ENCODE results near the gene DLL4.
A peak's percentile ranks its signal among the peaks of the same experiment; 100 is the strongest.
"Not testable (repeated sequence)": the region's sequence is repeated elsewhere in the genome, so short reads cannot be mapped to it uniquely, and the experiment has no call there.

Gene DLL4

DNA sequence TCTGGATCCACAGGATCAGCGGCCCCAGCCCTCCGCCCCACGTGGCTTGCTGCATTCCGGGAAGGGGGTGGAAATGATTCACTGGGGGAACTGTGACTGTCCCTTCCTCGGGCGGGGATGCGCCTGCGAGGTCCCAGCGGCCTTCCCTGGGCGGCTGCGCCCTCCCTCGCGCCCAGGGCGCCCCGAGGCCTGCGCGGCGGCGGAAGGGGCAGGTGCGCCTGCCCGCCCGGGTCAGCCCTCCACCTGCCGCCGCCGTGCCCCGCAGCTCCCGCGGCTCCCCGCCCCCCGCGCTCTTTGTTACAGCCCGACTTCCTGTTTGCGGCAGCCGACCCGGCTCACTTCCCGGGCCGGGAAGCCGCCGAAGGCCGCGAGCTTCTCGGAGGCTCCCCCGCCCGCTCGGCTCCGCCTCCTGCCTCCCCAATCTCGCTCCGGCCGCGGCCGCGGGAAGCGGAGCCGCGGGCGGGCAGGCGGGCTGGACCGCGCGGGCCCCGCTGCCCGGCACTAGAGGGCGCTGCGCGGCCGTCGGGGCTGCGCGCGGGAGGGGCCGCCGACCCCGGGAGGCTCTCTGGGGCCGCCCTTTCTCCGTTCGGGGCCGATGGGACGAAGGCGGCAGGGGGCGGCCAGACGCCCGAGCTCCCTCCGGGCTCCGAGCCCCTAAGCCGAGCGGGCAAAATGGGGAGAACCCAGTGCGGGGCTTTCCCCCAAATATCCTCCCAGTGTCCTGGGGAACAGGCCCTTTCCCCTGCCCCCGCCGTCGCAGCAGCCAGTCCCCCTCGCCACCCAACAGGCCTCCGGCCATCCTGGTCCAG, 12.6 kb downstream of the DLL4 start:
- DNase-seq (ENCODE audit: low read depth), result peak; percentile 46

DNA sequence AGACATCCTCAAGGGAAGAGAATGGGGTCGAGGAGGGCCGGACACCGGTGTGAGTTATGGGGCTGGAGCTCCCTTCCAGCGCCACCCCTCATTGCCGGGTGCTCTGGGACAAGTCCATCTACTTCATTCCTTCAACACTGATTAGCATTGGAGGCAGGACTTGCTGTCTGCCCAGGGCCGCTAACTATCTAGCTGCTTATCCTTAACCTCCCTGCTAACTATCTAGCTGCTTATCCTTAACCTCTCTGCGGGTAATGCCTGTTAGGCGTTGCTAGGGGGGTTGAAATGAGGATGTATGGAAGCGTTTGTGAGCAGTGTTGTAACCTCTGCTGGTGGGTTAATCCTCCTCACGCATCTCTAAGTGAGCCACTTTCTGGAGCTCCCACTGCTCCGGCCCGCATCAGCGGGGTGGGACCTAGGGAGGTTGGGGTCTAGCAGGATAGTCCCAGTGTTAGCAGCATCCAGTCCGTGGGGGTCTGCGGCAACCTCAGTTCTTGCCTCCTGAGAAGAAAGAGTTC, 13.3 kb downstream of the DLL4 start:
- no peak for DNase-seq (ENCODE audit: low read depth)

DNA sequence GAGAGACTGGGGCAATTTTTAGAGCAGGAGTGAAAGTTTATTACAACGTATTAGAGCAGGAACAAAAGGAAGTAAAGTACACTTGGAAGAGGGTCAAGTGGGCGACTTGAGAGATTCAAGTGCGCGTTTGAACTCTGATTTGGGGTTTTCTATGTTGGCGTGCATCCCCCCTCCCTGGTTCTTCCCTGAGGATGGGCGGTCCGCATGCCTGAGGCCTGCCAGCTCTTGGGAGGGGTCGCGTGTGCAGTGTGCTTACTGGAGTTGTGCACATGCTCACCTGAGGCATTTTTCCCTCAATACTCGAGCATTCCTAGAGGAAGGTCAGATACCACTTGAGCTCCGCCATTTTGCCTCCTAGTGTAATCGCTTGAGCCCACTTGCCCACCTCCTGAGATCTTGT, 13.7 kb downstream of the DLL4 start:
- no peak for DNase-seq (ENCODE audit: low read depth)

DNA sequence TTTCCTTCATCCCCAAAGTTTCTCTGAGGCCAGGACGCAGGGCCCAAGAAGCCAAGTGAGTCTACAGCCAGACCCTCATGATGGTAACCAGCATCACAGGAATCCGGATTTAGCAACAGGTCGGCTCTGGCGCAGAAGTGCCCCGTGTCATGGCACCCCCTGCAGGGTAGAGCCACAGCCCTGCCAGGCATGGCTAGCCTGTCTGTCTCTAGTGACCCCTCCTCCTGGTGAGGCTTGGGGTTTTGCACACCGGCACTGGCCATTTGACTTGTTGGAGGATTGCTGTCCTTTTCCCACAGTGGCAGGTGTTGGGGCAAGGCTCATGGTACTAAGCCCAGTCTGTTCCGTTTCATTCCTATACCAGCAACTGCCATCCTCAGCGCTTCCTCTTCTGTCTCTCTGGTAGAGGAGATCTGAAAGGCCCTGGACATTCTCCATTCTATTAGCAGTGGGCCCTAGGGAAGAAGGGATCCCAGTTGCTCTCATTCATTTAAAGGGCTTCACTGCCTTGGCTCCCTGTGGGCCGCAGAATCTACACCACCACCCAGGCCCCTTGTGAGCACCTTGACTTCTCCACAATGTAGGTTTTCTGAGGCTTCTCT, 14.7 kb downstream of the DLL4 start:
- DNase-seq (ENCODE audit: low read depth), result no peak

DNA sequence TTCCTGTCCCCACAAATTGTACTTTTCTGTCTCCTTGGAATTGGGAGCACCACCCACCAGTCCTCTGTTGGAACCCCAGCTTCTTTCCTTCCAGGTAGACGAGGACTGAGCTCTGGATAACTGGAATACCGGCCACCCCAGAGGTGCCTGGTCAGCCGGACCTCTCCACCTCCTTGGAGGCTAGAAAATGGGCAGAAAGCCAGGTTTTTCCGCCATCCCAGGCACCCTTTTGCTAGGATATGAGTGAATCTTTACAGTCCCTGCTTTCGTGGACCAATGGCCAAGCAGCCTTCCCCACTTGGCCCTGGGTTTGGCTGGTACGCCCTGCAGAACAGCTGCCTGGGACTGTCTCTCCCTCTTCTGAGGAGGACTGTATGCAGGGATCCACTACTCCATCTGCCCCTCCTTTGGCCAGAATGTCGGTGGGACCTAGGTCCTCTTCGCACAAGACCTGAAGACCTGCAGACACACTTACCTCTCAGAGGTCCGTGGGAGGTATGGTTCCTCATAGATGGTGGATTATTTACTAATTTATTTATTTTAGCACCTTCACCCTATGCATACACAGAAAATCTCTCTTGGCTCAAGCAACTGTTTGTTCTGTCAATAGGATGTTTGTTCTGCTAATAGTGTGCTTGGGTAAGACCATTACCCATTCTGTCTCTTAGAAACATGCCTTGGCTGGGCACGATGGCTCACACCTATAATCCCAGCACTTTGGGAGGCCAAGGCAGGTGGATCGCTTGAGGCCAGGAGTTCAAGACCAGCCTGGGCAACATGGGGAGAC, 15.6 kb downstream of the DLL4 start:
- DNase-seq (ENCODE audit: low read depth), result no peak

DNA sequence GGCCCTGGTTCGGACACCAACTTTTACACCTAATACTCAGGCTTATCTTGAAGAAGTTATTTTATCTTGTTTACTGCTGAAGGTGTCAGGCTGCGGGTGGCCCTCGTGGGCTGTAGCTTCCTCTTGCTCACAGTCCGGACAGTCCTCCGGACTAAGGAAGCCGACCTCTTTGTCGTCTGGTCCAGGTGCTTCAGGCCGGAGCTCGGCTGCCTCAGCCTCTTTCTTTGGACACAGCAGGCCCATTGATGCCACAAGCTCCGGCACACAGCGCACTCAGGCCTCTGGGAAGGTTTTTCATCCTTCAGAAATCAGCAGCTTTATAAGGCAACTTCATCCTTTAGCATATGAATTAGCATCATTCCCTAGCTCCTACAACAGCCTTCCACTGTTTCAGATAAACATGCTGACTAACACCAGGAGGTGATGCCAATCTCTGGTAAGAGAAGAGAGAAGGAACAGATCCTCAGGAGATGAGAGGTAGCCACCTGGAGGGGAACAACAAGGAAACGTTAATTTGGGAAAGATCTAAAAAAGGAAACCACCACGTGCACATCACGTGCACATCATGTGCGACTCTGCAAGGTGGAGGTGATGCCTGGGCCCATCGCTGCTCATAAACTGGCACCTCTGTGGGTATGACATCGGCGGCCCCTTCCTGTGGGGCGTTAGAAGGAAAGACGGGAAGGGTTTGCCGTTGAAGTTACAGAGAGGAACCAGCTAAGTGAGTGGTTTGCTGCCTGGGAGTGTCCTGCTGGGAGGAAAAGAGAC, 19.8 kb downstream of the DLL4 start:
- DNase-seq (ENCODE audit: low read depth), result no peak

DNA sequence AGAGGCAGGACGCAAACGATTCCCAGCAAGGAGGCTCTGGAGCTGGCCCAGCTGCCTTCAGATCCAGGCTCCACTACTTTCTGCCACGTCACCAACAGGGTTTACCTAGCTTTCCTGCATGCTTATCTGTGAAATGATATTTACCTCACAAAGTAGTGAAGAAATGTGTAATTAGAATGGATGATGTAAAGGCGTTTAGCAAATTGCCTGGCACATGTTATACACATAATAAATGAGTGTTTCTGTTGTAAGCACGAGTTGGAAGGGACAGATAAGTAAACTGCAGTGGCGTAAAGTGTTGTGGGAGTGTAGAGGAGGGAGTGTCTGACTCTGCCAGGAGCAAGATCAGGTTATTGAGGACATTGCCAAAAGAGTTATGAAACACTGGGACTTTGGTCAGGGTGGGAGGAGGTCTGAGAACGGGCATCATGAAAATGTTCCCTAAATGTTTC, 20.6 kb downstream of the DLL4 start:
- no peak for DNase-seq (ENCODE audit: low read depth)

DNA sequence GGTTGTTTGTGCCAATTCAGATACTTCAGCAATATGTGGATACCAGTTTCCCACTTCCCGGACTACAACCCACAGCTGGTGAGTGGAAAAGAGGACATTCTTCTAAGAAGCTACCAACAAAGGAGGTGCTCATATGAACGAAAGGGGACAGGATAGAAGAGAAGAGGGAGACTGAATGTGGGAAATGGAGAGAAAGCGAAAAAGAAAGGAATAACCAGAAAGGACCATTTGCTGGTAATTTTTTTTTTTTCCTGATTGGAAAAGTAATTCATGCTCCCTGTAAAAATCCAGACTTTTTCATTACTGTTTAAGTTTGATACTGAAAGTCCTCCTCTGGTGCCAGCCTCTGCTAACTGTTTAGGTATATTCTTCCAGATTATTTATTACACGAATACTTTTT, 22.6 kb downstream of the DLL4 start:
- no peak for DNase-seq (ENCODE audit: low read depth)

DNA sequence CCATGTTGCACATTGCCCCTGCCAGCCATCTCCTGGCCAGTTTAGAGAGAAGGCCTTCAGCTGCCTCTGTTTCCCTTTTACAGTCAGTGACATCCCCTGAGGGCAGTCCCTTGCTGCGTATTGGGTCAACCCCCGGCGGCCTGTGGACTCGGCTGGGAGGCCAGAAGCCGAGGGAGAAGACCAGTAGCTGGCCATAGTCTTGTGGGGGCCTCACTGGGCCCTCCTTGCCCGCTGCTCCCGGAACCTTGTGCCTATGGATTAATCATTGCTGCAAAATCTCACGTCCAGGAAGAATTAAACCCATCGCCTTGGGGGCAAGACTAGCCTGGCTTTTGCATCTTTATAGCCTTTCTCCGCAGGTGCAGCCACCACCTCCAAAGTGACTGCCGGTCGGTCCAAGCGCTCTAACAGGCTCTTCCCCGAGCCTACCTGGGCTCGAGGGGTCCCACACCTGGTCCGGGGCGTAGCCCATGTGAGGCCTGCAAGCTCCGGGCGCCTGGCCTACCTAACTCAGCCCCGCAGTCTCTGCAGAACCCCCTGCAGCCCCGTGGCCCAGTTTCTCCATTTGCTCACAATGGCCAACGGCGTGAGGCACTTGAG, 23.3 kb downstream of the DLL4 start:
- DNase-seq (ENCODE audit: low read depth), result no peak

DNA sequence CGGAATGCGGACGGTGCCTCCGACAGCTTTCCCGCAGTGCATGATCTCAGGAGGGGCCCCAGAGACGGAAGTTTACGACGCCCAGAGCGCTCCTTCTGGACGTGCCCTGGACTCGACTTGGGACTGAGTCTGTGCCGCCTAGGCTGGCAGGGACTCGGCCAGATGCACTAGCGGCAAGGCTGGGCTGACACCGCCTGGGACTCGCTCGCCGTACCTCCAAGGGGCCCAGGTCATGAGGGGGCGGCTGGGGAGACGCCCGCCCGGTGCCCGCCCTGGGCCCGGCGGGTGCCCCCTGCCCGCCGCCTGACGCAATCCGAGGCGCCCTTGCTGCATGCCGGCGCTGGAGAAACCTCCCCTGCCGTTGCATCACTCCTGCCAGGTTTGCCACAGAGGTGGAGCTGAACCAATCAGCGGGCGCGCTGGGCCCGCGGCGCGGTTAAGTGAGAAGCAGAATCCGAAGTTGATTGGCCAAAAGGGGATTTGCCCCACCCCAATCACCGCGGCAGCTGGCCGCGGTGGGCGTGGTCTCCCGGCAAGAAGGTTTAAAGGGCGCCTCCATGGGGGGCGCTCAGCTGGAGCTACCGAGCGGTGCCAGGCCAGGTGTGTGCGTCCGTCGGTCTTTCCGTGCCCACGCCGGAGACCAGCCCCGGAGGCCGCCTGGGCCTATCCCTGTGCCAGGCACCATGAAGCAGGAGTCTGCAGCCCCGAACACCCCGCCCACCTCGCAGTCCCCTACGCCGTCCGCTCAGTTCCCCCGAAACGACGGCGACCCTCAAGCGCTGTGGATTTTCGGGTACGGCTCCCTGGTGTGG, 24.0 kb downstream of the DLL4 start, which contains the start of gene CHAC1:
CHAC1 (plus strand) TSS at position 571 of the 812 bp plus-strand sequence; CDS start at position 684, 113 bp downstream.
- DNase-seq (ENCODE audit: low read depth), result peak; percentile 74

DNA sequence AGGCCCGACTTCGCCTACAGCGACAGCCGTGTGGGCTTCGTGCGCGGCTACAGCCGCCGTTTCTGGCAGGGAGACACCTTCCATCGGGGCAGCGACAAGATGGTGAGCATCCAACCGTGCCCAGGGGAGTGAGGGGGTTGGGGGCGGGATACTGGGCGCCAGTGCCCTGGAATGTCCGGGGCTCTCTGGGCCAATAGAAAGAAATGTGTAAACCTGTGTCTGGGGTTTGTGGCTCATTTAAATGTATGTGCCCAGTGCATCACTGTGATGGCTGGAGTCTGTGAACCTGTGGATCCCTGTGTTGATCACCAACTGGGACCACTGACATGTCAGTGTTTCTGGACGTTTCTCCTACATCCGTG, 24.6 kb downstream of the DLL4 start:
- no peak for DNase-seq (ENCODE audit: low read depth)

DNA sequence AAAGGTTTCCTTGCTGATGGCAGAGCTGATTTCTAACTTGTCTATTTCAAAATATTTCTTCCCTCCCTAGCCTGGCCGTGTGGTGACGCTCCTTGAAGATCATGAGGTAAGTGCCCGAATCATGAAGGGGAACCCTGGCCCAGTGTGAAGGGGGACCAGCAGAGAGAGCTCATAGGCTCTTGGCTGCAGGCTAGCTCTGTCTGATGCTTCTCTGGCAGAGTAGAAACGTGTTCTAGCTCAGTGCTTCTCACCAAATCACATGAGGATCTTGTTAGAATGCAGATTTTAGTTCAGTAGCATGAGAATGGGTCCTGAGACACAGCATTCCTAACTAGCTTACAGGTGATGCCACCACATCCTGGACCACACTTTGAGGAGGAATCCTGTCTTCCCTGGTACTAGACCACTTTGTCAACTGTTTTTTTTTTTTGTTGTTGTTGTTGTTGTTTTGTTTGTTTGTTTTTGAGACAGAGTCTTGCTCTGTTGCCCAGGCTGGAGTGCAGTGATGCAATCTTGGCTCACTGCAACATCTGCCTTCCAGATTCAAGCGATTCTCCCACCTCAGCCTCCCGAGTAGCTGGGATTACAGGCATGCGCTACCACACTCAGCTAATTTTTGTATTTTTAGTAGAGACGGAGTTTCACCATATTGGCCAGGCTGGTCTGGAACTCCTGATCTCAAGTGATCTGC, 25.2 kb downstream of the DLL4 start:
- DNase-seq (ENCODE audit: low read depth), result not testable (repeated sequence)

DNA sequence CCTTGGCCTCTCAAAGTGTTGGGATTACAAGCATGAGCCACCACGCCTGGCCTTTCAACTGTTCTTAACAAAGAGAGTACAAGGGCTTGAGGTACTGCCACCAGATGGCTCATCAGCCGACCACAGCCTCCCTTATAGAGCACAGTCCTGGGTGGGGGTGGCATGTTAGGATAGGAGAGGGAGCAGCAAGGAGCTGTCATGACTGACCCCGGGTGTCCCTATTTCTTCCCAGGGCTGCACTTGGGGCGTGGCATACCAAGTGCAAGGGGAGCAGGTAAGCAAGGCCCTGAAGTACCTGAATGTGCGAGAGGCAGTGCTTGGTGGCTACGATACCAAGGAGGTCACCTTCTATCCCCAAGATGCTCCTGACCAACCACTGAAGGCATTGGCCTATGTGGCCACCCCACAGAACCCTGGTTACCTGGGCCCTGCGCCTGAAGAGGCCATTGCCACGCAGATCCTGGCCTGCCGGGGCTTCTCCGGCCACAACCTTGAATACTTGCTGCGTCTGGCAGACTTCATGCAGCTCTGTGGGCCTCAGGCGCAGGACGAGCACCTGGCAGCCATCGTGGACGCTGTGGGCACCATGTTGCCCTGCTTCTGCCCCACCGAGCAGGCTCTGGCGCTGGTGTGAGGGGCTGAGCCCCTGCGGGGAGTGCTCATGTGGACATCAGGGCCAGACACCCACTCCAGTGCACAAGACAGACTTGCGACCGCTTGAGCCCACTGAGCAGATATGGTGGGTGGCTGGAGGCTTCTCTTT, 26.2 kb downstream of the DLL4 start:
- DNase-seq (ENCODE audit: low read depth), result no peak

DNA sequence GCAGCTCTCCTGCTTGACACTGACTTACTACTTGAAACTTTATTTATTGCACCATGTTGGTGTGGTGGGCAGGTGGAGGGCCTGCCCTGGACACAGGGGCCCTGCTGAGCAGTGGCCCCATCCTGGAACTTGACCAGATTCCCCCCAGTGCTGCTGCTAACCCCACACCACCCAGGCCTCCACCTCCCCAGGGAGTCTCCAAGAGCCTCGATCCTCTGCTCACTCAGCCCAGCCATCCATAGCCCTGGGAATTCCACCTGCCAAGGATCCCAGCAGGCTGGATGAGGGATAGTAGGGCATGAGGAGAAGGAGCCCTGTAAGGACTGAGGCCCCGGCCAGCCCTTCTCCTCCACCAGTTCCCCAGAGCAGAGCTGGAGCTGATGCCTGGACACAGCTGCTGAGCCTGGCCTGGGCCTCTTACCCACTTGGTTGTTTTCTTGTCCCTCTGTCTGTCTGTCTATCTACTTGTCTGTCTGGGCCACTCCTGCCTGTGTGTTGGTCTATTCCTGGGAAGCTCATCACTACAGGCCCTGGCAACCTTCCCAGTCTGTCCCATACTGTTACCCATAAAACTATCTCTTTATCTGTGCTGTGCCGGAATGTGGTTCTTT, 26.9 kb downstream of the DLL4 start:
- no peak for DNase-seq (ENCODE audit: low read depth)

DNA sequence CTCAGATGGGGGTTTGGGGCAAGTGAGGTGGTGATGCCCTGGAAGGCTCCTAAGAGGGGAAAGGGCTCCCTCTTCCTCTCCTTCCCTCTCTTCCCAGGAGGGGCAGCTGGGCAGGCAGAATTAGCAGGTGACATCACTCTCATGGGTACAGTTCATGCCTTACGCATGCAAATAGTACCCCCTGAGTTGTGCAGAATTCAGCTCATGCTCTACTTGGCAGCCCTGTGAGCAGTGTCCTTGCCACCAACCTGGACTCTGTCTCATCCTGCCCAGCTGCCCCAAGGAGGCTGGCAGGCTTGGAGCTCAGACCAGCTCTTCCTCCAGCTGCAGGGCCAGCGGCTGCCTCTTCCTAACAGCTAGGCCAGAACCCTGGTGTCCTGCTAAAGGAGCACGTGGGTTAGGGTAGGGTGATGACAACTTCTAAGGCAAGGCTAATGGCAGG, 27.4 kb downstream of the DLL4 start:
- no peak for DNase-seq (ENCODE audit: low read depth)

DNA sequence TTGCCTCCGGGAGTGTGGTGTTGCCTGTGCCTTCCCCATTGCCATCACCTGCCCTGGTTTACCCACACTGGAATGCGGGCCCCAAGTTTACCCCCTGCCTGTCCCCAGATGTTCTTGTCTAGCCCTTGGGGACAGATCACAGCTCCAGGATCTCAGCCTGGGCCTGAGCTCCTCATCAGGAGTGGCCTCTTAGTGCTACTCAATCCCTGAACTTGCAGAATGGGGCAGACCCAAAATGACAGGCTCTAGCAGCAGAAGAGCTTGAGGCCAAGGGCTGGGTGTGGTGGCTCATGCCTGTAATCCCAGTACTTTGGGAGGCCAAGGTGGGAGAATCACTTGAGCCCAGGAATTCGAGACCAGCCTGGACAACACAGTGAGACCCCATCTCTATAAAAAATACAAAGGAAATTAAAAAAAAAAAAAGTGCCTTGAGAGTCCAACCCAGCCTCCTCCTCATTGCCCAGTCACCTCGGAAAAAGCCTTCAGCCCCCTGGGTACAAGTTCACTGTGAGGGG, 28.0 kb downstream of the DLL4 start:
- DNase-seq (ENCODE audit: low read depth), result no peak

DNA sequence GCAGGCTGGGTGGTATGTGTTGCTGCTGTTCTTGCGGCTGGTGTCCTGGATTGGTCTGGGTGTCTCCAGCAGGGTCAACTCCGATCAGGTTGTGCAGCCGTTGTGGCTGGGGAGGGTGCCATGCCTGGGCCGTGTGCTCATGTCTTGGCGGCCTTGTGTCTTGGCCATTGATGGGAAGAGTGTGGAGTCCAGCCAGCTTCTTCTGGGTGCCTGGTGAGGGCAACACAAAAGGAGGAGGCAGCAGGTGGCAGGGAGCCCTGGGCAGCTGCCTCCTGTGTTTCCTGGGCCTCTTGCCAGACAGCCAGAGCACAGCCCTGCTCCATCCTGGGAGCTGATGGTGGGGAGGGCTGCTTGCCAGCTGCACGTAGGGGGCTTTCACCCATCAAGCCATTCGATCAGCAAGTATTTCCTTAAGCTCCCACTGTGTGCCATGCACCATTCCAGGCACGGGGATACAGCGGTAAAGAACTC, 28.5 kb downstream of the DLL4 start:
- no peak for DNase-seq (ENCODE audit: low read depth)

DNA sequence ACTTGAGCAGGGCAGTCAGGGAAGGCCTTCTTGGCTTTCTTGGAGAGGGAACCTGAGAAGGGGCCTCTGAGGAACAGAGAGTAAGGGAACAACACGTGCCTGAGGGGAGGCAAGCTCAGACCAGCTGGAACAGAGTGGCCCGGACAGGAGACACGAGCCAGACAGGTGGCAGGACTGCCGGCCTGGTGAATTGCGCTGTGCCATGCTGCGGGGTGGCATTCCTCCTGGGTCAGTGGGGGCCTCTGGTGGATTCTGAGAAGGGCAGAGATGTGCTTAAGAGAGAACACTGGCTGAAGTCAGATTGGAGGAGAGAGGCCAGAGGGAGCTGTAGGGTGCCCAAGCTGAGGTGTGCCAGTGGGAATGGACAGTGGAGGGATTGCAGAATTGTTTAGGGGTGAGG, 29.0 kb downstream of the DLL4 start:
- no peak for DNase-seq (ENCODE audit: low read depth)
